Measurements from ENCODE around the gene PAK1.

The PAK1 gene

DNA sequence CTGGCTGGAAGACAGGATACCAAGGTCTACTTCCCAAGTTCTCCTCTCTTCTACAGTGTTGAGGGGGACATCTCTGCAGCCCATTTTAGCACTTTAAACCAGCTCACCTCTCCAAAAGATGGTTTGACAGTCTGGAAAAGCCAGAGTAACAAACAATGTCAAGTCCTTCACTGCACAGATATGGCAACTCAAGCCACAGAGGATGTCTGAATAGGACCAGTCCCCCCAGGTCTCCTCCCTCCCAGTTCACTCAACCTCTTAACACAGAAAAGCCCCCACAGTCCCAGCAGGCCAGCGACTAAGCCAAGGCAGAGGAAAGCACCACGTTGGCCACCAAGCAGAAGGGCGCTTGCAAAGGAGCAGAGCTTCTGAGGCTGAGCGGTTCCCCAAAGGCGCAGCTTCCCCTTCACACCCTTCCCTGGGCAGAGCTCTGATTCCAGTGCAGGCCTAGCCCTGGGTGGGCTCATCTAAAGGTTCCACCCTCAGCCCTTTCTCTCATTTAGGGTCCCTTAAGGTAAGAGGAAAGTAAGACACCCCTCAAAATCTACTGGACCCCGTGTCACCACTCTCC lies 62.7 kb downstream of the PAK1 start:
- Histone ChIP-seq H3K9ac (ENCODE audit: low read length) (peak overlapping the region; percentile 90), H3K79me1 (replicated peaks; ENCODE audit: low read length, poor library complexity, severe bottlenecking) (peaks cover 22% of the 10 kb centered on the region), H2AFZ (ENCODE audit: low read depth, low read length) (no peak overlapping the region), H2BK15ac (ENCODE audit: low read depth, poor library complexity, severe bottlenecking) (no peak overlapping the region), H3K9me3 (ENCODE audit: control insufficient read depth, low read length) (no peaks in the 10 kb centered on the region), H3K27ac (ENCODE audit: low read length, poor library complexity, severe bottlenecking) (no peak overlapping the region), H3K27me3 (ENCODE audit: control insufficient read depth in 1 of 2, insufficient read depth in 1 of 2, low read length in 2 of 2) (no peaks in the 10 kb centered on the region), H3K14ac (ENCODE audit: low read length in 2 of 2) (no peak overlapping the region), H3K4ac (ENCODE audit: low read depth in 1 of 2, low read length in 2 of 2) (no peak overlapping the region), H2BK5ac (ENCODE audit: low read depth, low read length, poor library complexity, severe bottlenecking) (no peak overlapping the region), H3K4me1 (ENCODE audit: control insufficient read depth, insufficient read depth, low read depth, low read length) (peaks cover 4% of the 10 kb centered on the region), H2BK12ac (ENCODE audit: low read length in 2 of 2) (peak overlapping the region in 1 of 2 experiments; percentile 15), H4K91ac (ENCODE audit: low read length) (no peak overlapping the region), H4K8ac (ENCODE audit: low read length) (no peak overlapping the region), H2AK5ac (ENCODE audit: low read length, severe bottlenecking) (peak overlapping the region; percentile 9), H3K23ac (ENCODE audit: low read length in 2 of 2) (no peak overlapping the region), H3K4me3 (ENCODE audit: insufficient read depth in 1 of 2, low read depth in 1 of 2, low read length in 2 of 2) (peak overlapping the region; percentile 63 to 84), H3K36me3 (ENCODE audit: control insufficient read depth in 1 of 2, insufficient read depth in 2 of 2, low read depth in 1 of 2, low read length in 2 of 2) (no peaks in the 10 kb centered on the region), H3K18ac (ENCODE audit: low read depth in 1 of 2, low read length in 2 of 2) (peak overlapping the region in 1 of 2 experiments; percentile 38), H3K4me2 (ENCODE audit: low read length, poor library complexity, severe bottlenecking) (peak overlapping the region; percentile 74), H2BK120ac (ENCODE audit: low read depth, low read length) (no peak overlapping the region)
- 4% methylated on average over 6 of the region's 6 CpGs for WGBS
- DNase-seq = peak; percentile 42

DNA sequence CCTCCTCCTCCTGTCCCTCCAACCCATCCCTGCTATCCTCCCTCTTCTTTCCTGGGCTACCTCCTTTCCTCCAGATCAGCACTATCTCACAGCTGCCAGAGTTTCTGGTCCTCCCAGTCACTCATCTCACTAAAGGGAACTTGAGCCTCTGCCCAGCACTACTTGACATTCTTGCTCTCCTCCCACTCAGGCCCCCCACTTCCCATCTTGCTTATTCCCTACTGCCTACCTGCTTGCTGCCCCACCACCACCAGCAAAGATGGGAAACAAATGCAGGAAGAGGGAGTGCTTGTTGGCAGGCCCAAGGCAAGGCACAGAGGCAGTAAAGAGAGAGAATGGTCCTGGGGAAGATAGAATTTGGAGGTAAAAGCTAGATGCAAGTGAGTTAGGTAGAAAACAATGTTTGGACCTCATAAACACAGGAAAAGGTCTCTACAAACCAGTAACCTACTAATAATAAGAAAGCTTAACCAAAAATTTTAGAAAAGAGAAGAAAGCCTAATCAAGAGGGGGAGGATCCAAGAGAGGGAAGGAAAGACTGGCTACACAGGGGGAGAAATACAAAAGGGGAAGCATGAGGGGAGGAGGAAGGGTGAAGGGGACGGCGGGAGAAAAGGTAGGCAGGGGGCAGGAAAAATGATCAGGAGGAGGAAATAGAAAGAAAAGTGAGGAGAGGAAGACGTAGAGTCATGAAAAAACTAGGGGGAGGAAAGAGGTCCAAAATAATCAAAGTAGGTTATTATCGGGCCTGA lies 63.6 kb downstream of the PAK1 start:
- H3K79me1 ChIP-seq (replicated peaks; ENCODE audit: low read length, poor library complexity, severe bottlenecking) = peaks cover 25% of the 10 kb centered on the region
- peak overlapping the region in 1 of 2 experiments; percentile 13 for H3K18ac ChIP-seq (ENCODE audit: low read depth in 1 of 2, low read length in 2 of 2)
- H2BK5ac ChIP-seq (ENCODE audit: low read depth, low read length, poor library complexity, severe bottlenecking) = no peak overlapping the region

DNA sequence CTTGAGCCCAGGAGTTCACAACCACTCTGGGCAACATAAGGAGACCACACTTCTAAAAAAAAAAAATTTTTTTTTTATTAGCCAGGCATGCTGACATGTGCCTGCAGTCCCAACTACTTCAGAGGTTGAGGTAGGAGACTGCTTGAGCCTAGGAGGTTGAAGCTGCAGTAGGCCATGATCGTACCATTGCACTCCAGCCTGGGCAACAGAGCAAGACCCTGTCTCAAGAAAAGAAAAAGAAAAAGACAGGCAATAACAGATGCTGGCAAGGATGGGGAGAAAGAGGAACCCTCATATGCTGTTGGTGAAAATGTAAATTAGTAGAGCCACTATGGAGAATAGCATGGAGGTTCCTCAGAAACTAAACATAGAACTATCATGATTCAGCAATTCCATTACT lies 64.8 kb downstream of the PAK1 start:
- 95% methylated on average over 1 of the region's 1 CpG for WGBS
- H2AK5ac ChIP-seq (ENCODE audit: low read length, severe bottlenecking) = no peak overlapping the region
- no peak overlapping the region for H3K23ac ChIP-seq (ENCODE audit: low read length in 2 of 2)

More for the DNA sequence above, 63.6 kb downstream of the PAK1 start:
- DNase-seq = no peak
- H2AK5ac ChIP-seq (ENCODE audit: low read length, severe bottlenecking) = no peak overlapping the region
- H3K14ac ChIP-seq (ENCODE audit: low read length in 2 of 2) = no peak overlapping the region
- H2BK15ac ChIP-seq (ENCODE audit: low read depth, poor library complexity, severe bottlenecking) = no peak overlapping the region
- H3K9ac ChIP-seq (ENCODE audit: low read length) = peak overlapping the region; percentile 90
- peak overlapping the region in 1 of 2 experiments; percentile 84 for H3K4me3 ChIP-seq (ENCODE audit: insufficient read depth in 1 of 2, low read depth in 1 of 2, low read length in 2 of 2)
- H3K27me3 ChIP-seq (ENCODE audit: control insufficient read depth in 1 of 2, insufficient read depth in 1 of 2, low read length in 2 of 2) = no peaks in the 10 kb centered on the region
- no peak overlapping the region for H3K27ac ChIP-seq (ENCODE audit: low read length, poor library complexity, severe bottlenecking)
- H3K4me1 ChIP-seq (ENCODE audit: control insufficient read depth, insufficient read depth, low read depth, low read length) = peaks cover 4% of the 10 kb centered on the region
- no peak overlapping the region for H4K8ac ChIP-seq (ENCODE audit: low read length)
- no peaks in the 10 kb centered on the region for H3K36me3 ChIP-seq (ENCODE audit: control insufficient read depth in 1 of 2, insufficient read depth in 2 of 2, low read depth in 1 of 2, low read length in 2 of 2)
- no peak overlapping the region for H3K4me2 ChIP-seq (ENCODE audit: low read length, poor library complexity, severe bottlenecking)
- H3K4ac ChIP-seq (ENCODE audit: low read depth in 1 of 2, low read length in 2 of 2) = no peak overlapping the region
- 86% methylated on average over 4 of the region's 4 CpGs for WGBS
- H2AFZ ChIP-seq (ENCODE audit: low read depth, low read length) = no peak overlapping the region
- no peak overlapping the region for H2BK120ac ChIP-seq (ENCODE audit: low read depth, low read length)
- H3K9me3 ChIP-seq (ENCODE audit: control insufficient read depth, low read length) = no peaks in the 10 kb centered on the region
- no peak overlapping the region for H3K23ac ChIP-seq (ENCODE audit: low read length in 2 of 2)
- H2BK12ac ChIP-seq (ENCODE audit: low read length in 2 of 2) = no peak overlapping the region
- H4K91ac ChIP-seq (ENCODE audit: low read length) = no peak overlapping the region

DNA sequence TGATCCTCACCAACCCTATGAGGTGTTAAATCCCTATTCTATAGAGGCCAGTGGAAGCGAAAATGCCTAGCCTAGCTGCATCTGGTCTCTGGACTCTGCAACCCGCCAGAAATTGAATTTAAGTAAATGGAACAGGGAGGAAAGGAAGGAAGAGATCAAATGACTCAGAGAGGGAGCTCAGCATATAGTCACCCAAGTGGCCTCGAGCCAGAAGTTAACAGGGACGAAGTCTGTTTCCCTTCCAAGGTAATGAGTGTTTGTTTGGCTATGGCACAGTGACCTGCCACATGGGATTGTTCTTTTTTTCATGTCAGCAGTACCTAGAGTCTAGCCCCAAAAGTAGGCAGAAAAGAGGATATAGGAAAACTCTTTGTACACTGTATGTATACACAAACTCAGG lies 66.3 kb downstream of the PAK1 start:
- H3K9ac ChIP-seq (ENCODE audit: low read length) = peak overlapping the region; percentile 24
- no peak overlapping the region for H2BK120ac ChIP-seq (ENCODE audit: low read depth, low read length)
- no peak overlapping the region for H3K4me2 ChIP-seq (ENCODE audit: low read length, poor library complexity, severe bottlenecking)
- H3K79me1 ChIP-seq (replicated peaks; ENCODE audit: low read length, poor library complexity, severe bottlenecking) = peaks cover 32% of the 10 kb centered on the region
- H2BK15ac ChIP-seq (ENCODE audit: low read depth, poor library complexity, severe bottlenecking) = no peak overlapping the region
- H2BK12ac ChIP-seq (ENCODE audit: low read length in 2 of 2) = no peak overlapping the region
- H3K36me3 ChIP-seq (ENCODE audit: control insufficient read depth in 1 of 2, insufficient read depth in 2 of 2, low read depth in 1 of 2, low read length in 2 of 2) = no peaks in the 10 kb centered on the region
- DNase-seq = peak; percentile 78
- no peak overlapping the region for H3K14ac ChIP-seq (ENCODE audit: low read length in 2 of 2)
- H2AK5ac ChIP-seq (ENCODE audit: low read length, severe bottlenecking) = no peak overlapping the region
- H3K23ac ChIP-seq (ENCODE audit: low read length in 2 of 2) = no peak overlapping the region
- 10% methylated on average over 4 of the region's 4 CpGs for WGBS
- no peak overlapping the region for H4K91ac ChIP-seq (ENCODE audit: low read length)
- H2BK5ac ChIP-seq (ENCODE audit: low read depth, low read length, poor library complexity, severe bottlenecking) = no peak overlapping the region
- H4K8ac ChIP-seq (ENCODE audit: low read length) = peak overlapping the region; percentile 25
- no peak overlapping the region for H3K18ac ChIP-seq (ENCODE audit: low read depth in 1 of 2, low read length in 2 of 2)
- H3K9me3 ChIP-seq (ENCODE audit: control insufficient read depth, low read length) = no peaks in the 10 kb centered on the region
- no peak overlapping the region for H3K4ac ChIP-seq (ENCODE audit: low read depth in 1 of 2, low read length in 2 of 2)
- no peaks in the 10 kb centered on the region for H3K27me3 ChIP-seq (ENCODE audit: control insufficient read depth in 1 of 2, insufficient read depth in 1 of 2, low read length in 2 of 2)
- no peak overlapping the region for H2AFZ ChIP-seq (ENCODE audit: low read depth, low read length)
- no peak overlapping the region for H3K27ac ChIP-seq (ENCODE audit: low read length, poor library complexity, severe bottlenecking)
- peaks cover 4% of the 10 kb centered on the region for H3K4me1 ChIP-seq (ENCODE audit: control insufficient read depth, insufficient read depth, low read depth, low read length)
- peak overlapping the region in 1 of 2 experiments; percentile 39 for H3K4me3 ChIP-seq (ENCODE audit: insufficient read depth in 1 of 2, low read depth in 1 of 2, low read length in 2 of 2)

More for the DNA sequence above, 64.8 kb downstream of the PAK1 start:
- no peak overlapping the region for H3K9ac ChIP-seq (ENCODE audit: low read length)
- H3K27ac ChIP-seq (ENCODE audit: low read length, poor library complexity, severe bottlenecking) = no peak overlapping the region
- H3K4me1 ChIP-seq (ENCODE audit: control insufficient read depth, insufficient read depth, low read depth, low read length) = peaks cover 4% of the 10 kb centered on the region
- no peak overlapping the region for H3K4me2 ChIP-seq (ENCODE audit: low read length, poor library complexity, severe bottlenecking)
- no peak overlapping the region for H2BK120ac ChIP-seq (ENCODE audit: low read depth, low read length)
- H2BK15ac ChIP-seq (ENCODE audit: low read depth, poor library complexity, severe bottlenecking) = no peak overlapping the region
- no peaks in the 10 kb centered on the region for H3K9me3 ChIP-seq (ENCODE audit: control insufficient read depth, low read length)
- no peak overlapping the region for H3K18ac ChIP-seq (ENCODE audit: low read depth in 1 of 2, low read length in 2 of 2)
- H3K4me3 ChIP-seq (ENCODE audit: insufficient read depth in 1 of 2, low read depth in 1 of 2, low read length in 2 of 2) = no peak overlapping the region
- H3K4ac ChIP-seq (ENCODE audit: low read depth in 1 of 2, low read length in 2 of 2) = no peak overlapping the region
- H3K27me3 ChIP-seq (ENCODE audit: control insufficient read depth in 1 of 2, insufficient read depth in 1 of 2, low read length in 2 of 2) = no peaks in the 10 kb centered on the region
- no peak for DNase-seq
- no peak overlapping the region for H2BK5ac ChIP-seq (ENCODE audit: low read depth, low read length, poor library complexity, severe bottlenecking)
- no peaks in the 10 kb centered on the region for H3K36me3 ChIP-seq (ENCODE audit: control insufficient read depth in 1 of 2, insufficient read depth in 2 of 2, low read depth in 1 of 2, low read length in 2 of 2)
- H2BK12ac ChIP-seq (ENCODE audit: low read length in 2 of 2) = no peak overlapping the region
- H4K91ac ChIP-seq (ENCODE audit: low read length) = no peak overlapping the region
- H3K14ac ChIP-seq (ENCODE audit: low read length in 2 of 2) = no peak overlapping the region
- H2AFZ ChIP-seq (ENCODE audit: low read depth, low read length) = no peak overlapping the region
- no peak overlapping the region for H4K8ac ChIP-seq (ENCODE audit: low read length)
- peaks cover 29% of the 10 kb centered on the region for H3K79me1 ChIP-seq (replicated peaks; ENCODE audit: low read length, poor library complexity, severe bottlenecking)
